WTC11 (cell line): ENCODE measurements around the gene NANOS1. TPM values are rescaled to one million over a fixed set of nuclear protein-coding genes. Genes with fewer than 3 reads are reported as not detected.
A peak's percentile ranks its signal among the peaks of the same experiment; 100 is the strongest.

ENCODE experiments used
- ATAC-seq: fragments of 200-7000 bp; cut with Tn5 transposase; 2 replicates; pipeline ENCODE4 v1.10.0; 2021; ENCODE audit warnings: mild to moderate bottlenecking, moderate library complexity
- CTCF ChIA-PET: fragments of 300-600 bp; sonication (Branson Sonifier 250); formaldehyde crosslinking; loops from one replicate; lab custom pipeline; 2021; ENCODE audit warnings: antibody characterized with exemption; lab: Charles Lee
- POLR2A ChIA-PET: fragments of 350-600 bp; sonication (Branson Sonifier 250); formaldehyde crosslinking; loops from one replicate; lab custom pipeline; 2021; ENCODE audit warnings: antibody characterized with exemption; lab: Charles Lee
- DNase-seq: peaks from one replicate; pipeline ENCODE4 v3.0.0; 2021; ENCODE audit warnings: low spot score
- H3K27ac Mint-ChIP-seq: 2 replicates; pipeline ENCODE4 v1.8.0; 2021; ENCODE audit warnings: mixed read lengths
- H3K27me3 Mint-ChIP-seq: 2 replicates; pipeline ENCODE4 v1.8.0; 2021; ENCODE audit warnings: low read depth, mild to moderate bottlenecking, moderate library complexity, mixed read lengths
- H3K36me3 Mint-ChIP-seq: 2 replicates; pipeline ENCODE4 v1.8.0; 2021; ENCODE audit warnings: mixed read lengths
- H3K4me1 Mint-ChIP-seq: 2 replicates; pipeline ENCODE4 v1.8.0; 2022; ENCODE audit warnings: mixed read lengths
- H3K4me3 Mint-ChIP-seq: 2 replicates; pipeline ENCODE4 v1.8.0; 2021; ENCODE audit warnings: mild to moderate bottlenecking, moderate library complexity, mixed read lengths
- H3K9me3 Mint-ChIP-seq: 2 replicates; pipeline ENCODE4 v1.8.0; 2021; ENCODE audit warnings: mixed read lengths
- CREB1 ChIP-seq: sonication (generic); formaldehyde crosslinking; IDR thresholded peaks from 2 replicates; pipeline ENCODE4 v1.8.0; 2023; ENCODE audit warnings: mild to moderate bottlenecking, missing genetic modification reagents
- ELF4 ChIP-seq: sonication (generic); formaldehyde crosslinking; IDR thresholded peaks from 2 replicates; pipeline ENCODE4 v1.8.1; 2022; ENCODE audit warnings: low read depth, mild to moderate bottlenecking, moderate library complexity, missing genetic modification reagents
- EMX1 ChIP-seq: fragments of 250-450 bp; sonication (Bioruptor Pico); IDR thresholded peaks from 2 replicates; pipeline ENCODE4 v1.8.0; 2021; ENCODE audit warnings: mild to moderate bottlenecking
- GTF2I ChIP-seq: fragments of 250-450 bp; sonication (Bioruptor Pico); conservative IDR thresholded peaks from 2 replicates; pipeline ENCODE4 v1.4.0; 2021; ENCODE audit warnings: mild to moderate bottlenecking
- HMGA2 ChIP-seq: fragments of 250-450 bp; sonication (Bioruptor Pico); IDR thresholded peaks from 2 replicates; pipeline ENCODE4 v1.4.0; 2021; ENCODE audit warnings: mild to moderate bottlenecking, moderate library complexity
- KAT7 ChIP-seq: sonication (generic); formaldehyde crosslinking; IDR thresholded peaks from 2 replicates; pipeline ENCODE4 v1.8.1; 2023; ENCODE audit warnings: missing genetic modification reagents, mild to moderate bottlenecking, borderline replicate concordance
- NFATC4 ChIP-seq: fragments of 250-450 bp; sonication (Bioruptor Pico); IDR thresholded peaks from 2 replicates; pipeline ENCODE4 v1.9.0; 2021; ENCODE audit warnings: mild to moderate bottlenecking
- NR1H2 ChIP-seq: sonication (generic); formaldehyde crosslinking; IDR thresholded peaks from 2 replicates; pipeline ENCODE4 v1.9.0; 2021; ENCODE audit warnings: mild to moderate bottlenecking, moderate library complexity, missing genetic modification reagents
- RORB ChIP-seq: fragments of 250-450 bp; sonication (Bioruptor Pico); IDR thresholded peaks from 2 replicates; pipeline ENCODE4 v1.9.0; 2021; ENCODE audit warnings: mild to moderate bottlenecking
- SP1 ChIP-seq: sonication (generic); formaldehyde crosslinking; conservative IDR thresholded peaks from 2 replicates; pipeline ENCODE4 v1.8.1; 2022; ENCODE audit warnings: missing genetic modification reagents
- TEAD4 ChIP-seq: sonication (generic); formaldehyde crosslinking; IDR thresholded peaks from 2 replicates; pipeline ENCODE4 v1.8.0; 2022; ENCODE audit warnings: mild to moderate bottlenecking, missing genetic modification reagents
- ZBTB21 ChIP-seq: sonication (generic); formaldehyde crosslinking; IDR thresholded peaks from 2 replicates; pipeline ENCODE4 v1.8.1; 2023; ENCODE audit warnings: mild to moderate bottlenecking, missing genetic modification reagents, borderline replicate concordance
- ZNF232 ChIP-seq: sonication (generic); formaldehyde crosslinking; IDR thresholded peaks from 2 replicates; pipeline ENCODE4 v1.8.0; 2022; ENCODE audit warnings: mild to moderate bottlenecking, missing genetic modification reagents
- total RNA-seq: library from RNA; stranded (reverse); gene quantifications from 3 replicates; pipeline ENCODE4 v1.2.3, GENCODE V29; 2021
- TF ChIP-seq, protein P1 (sequence below): sonication (generic); formaldehyde crosslinking; IDR thresholded peaks from 2 replicates; pipeline ENCODE4 v1.8.0; 2022; ENCODE audit warnings: missing genetic modification reagents
- TF ChIP-seq, protein P2 (sequence below): sonication (generic); formaldehyde crosslinking; IDR thresholded peaks from 2 replicates; pipeline ENCODE4 v1.8.0; 2022; ENCODE audit warnings: mild to moderate bottlenecking, missing genetic modification reagents
- TF ChIP-seq, protein P3 (sequence below): sonication (generic); formaldehyde crosslinking; IDR thresholded peaks from 2 replicates; pipeline ENCODE4 v1.8.1; 2023; ENCODE audit warnings: mild to moderate bottlenecking, missing genetic modification reagents, moderate library complexity
- TF ChIP-seq, protein P4 (sequence below): fragments of 250-450 bp; sonication (Bioruptor Pico); IDR thresholded peaks from 2 replicates; pipeline ENCODE4 v1.9.0; 2021; ENCODE audit warnings: mild to moderate bottlenecking
- TF ChIP-seq, protein P5 (sequence below): fragments of 250-450 bp; sonication (Bioruptor Pico); IDR thresholded peaks from 2 replicates; pipeline ENCODE4 v2.1.2; 2022; ENCODE audit warnings: mild to moderate bottlenecking, moderate library complexity
- TF ChIP-seq, protein P6 (sequence below): sonication (generic); formaldehyde crosslinking; conservative IDR thresholded peaks from 2 replicates; pipeline ENCODE4 v1.8.1; 2022; ENCODE audit warnings: mild to moderate bottlenecking, missing genetic modification reagents
- TF ChIP-seq, protein P7 (sequence below): sonication (generic); formaldehyde crosslinking; IDR thresholded peaks from 2 replicates; pipeline ENCODE4 v1.8.1; 2022; ENCODE audit warnings: mild to moderate bottlenecking, moderate library complexity, missing genetic modification reagents
- TF ChIP-seq, protein P8 (sequence below): fragments of 250-450 bp; sonication (Bioruptor Pico); IDR thresholded peaks from 2 replicates; pipeline ENCODE4 v1.9.0; 2021; ENCODE audit warnings: mild to moderate bottlenecking
- TF ChIP-seq, protein P9 (sequence below): sonication (generic); formaldehyde crosslinking; IDR thresholded peaks from 2 replicates; pipeline ENCODE4 v1.8.1; 2022; ENCODE audit warnings: low read depth, missing genetic modification reagents, borderline replicate concordance

Gene NANOS1
- total RNA-seq, 1 experiment from 2014 or later, result 2.9 TPM

DNA sequence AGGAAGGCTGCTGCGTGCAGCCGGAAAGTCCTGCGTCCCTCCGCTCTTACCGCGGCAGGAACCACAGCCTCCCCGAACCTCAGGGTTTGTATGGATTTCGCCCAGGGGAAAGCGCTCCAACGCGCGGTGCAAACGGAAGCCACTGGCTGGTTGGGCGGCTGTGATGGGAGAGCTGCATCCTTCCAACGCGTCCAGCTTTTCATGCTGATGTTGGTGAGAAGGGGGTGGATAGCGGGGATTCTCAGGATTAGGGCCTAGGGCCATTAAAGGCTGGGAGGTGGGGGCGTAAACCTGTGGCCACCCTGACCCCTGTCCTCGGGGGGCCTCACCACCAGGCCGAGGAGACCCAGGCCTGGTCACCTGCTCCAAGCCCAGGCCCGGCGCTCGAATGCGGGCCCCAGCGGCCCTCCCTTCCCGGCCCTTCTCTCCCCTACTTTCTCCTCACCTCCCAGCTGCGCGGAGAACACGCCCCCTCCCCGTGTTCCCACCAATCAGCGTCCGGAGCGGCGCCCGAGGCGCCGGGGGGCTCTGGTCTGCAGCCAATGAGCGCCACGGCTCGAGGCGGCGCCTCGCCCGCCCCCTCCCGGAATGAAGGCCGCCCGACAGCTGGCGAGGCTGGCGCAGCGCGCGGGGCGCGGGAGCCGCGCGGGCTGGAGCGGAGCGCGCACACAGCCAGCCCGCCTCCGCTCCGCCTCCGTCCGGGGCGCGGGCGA lies 458 bp upstream of the NANOS1 start (continued):
- TF ChIP-seq, protein P1, sequence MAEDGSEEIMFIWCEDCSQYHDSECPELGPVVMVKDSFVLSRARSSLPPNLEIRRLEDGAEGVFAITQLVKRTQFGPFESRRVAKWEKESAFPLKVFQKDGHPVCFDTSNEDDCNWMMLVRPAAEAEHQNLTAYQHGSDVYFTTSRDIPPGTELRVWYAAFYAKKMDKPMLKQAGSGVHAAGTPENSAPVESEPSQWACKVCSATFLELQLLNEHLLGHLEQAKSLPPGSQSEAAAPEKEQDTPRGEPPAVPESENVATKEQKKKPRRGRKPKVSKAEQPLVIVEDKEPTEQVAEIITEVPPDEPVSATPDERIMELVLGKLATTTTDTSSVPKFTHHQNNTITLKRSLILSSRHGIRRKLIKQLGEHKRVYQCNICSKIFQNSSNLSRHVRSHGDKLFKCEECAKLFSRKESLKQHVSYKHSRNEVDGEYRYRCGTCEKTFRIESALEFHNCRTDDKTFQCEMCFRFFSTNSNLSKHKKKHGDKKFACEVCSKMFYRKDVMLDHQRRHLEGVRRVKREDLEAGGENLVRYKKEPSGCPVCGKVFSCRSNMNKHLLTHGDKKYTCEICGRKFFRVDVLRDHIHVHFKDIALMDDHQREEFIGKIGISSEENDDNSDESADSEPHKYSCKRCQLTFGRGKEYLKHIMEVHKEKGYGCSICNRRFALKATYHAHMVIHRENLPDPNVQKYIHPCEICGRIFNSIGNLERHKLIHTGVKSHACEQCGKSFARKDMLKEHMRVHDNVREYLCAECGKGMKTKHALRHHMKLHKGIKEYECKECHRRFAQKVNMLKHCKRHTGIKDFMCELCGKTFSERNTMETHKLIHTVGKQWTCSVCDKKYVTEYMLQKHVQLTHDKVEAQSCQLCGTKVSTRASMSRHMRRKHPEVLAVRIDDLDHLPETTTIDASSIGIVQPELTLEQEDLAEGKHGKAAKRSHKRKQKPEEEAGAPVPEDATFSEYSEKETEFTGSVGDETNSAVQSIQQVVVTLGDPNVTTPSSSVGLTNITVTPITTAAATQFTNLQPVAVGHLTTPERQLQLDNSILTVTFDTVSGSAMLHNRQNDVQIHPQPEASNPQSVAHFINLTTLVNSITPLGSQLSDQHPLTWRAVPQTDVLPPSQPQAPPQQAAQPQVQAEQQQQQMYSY (CRISPR knock-in tag), result peak; percentile 71
- TF ChIP-seq CREB1 (CRISPR knock-in tag), result no peak
- 0 out of 2 replicates have a peak, but pooled peaks have one; percentile 35 for TF ChIP-seq ZBTB21
- TF ChIP-seq, protein P2, sequence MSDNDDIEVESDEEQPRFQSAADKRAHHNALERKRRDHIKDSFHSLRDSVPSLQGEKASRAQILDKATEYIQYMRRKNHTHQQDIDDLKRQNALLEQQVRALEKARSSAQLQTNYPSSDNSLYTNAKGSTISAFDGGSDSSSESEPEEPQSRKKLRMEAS (CRISPR knock-in tag), result peak; percentile 36; the same call in 1 of the 2 replicates
- TF ChIP-seq, protein P3, sequence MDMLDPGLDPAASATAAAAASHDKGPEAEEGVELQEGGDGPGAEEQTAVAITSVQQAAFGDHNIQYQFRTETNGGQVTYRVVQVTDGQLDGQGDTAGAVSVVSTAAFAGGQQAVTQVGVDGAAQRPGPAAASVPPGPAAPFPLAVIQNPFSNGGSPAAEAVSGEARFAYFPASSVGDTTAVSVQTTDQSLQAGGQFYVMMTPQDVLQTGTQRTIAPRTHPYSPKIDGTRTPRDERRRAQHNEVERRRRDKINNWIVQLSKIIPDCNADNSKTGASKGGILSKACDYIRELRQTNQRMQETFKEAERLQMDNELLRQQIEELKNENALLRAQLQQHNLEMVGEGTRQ (CRISPR knock-in tag), result no peak
- TF ChIP-seq SP1 (CRISPR knock-in tag), result peak; percentile 92
- TF ChIP-seq, all 79 proteins: peak for 8

DNA sequence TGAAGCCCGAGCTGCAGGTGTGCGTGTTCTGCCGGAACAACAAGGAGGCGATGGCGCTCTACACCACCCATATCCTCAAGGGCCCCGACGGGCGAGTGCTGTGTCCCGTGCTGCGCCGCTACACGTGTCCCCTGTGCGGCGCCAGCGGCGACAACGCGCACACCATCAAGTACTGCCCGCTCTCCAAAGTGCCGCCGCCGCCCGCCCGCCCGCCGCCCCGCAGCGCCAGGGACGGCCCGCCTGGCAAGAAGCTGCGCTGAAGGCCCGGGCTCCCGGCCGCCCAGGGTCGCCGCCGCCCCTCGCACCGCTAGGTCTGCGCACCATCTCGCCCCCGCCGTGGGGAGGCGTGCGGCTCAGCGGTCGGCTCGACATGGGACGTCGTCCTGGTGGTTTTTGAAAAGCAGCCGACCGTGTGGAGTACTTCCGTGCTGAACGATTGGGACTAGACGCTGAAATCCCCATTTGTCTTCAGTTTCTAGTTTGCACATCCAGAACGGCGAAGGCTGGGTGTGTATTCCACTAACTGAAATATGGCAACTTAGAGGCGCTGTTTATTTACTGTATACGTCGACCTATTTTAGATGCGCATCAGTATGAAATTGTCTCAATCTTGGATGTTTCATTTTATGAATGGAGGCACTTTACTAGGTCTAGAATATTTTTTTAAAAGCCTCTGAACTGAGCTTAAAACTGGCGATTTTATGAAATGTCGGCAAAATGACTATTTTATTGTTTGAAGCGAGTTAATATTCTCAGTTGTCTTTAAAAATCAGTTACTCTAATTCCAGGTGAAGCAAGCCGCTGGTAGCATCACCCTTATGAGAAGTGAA lies 1.1 kb downstream of the NANOS1 start:
- ATAC-seq (peak; percentile 19), DNase-seq (peak; percentile 68)
- peaks cover 6% of the 10 kb centered on the region for H3K27me3 Mint-ChIP-seq
- H3K27ac Mint-ChIP-seq, result no peak overlapping the region
- H3K4me1 Mint-ChIP-seq, result peaks cover 27% of the 10 kb centered on the region
- H3K4me3 Mint-ChIP-seq, result peak overlapping the region; percentile 68
- CTCF ChIA-PET, result interaction anchor here (0.6 to 1.0 kb wide), 2 partner anchors 47 to 436 kb away, joined by 3 to 10 read pairs; no protein-coding TSS in a partner anchor
- no peaks in the 10 kb centered on the region for H3K9me3 Mint-ChIP-seq
- H3K36me3 Mint-ChIP-seq, result peaks cover 13% of the 10 kb centered on the region
- POLR2A ChIA-PET, result interaction anchor here (0.9 to 2.0 kb wide), 4 partner anchors 49 to 276 kb away, joined by 3 to 6 read pairs (median 4); partner anchors contain the start of genes CACUL1 and DENND10
- no peak for TF ChIP-seq RORB (CRISPR knock-in tag)
- TF ChIP-seq, protein P4, sequence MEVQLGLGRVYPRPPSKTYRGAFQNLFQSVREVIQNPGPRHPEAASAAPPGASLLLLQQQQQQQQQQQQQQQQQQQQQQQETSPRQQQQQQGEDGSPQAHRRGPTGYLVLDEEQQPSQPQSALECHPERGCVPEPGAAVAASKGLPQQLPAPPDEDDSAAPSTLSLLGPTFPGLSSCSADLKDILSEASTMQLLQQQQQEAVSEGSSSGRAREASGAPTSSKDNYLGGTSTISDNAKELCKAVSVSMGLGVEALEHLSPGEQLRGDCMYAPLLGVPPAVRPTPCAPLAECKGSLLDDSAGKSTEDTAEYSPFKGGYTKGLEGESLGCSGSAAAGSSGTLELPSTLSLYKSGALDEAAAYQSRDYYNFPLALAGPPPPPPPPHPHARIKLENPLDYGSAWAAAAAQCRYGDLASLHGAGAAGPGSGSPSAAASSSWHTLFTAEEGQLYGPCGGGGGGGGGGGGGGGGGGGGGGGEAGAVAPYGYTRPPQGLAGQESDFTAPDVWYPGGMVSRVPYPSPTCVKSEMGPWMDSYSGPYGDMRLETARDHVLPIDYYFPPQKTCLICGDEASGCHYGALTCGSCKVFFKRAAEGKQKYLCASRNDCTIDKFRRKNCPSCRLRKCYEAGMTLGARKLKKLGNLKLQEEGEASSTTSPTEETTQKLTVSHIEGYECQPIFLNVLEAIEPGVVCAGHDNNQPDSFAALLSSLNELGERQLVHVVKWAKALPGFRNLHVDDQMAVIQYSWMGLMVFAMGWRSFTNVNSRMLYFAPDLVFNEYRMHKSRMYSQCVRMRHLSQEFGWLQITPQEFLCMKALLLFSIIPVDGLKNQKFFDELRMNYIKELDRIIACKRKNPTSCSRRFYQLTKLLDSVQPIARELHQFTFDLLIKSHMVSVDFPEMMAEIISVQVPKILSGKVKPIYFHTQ (CRISPR knock-in tag), result peak; percentile 14; the same call in 1 of the 2 replicates
- TF ChIP-seq HMGA2 (CRISPR knock-in tag), result no peak
- no peak for TF ChIP-seq NR1H2
- TF ChIP-seq ZNF232 (CRISPR knock-in tag), result no peak
- no peak for TF ChIP-seq CREB1 (CRISPR knock-in tag)
- TF ChIP-seq, protein P5, sequence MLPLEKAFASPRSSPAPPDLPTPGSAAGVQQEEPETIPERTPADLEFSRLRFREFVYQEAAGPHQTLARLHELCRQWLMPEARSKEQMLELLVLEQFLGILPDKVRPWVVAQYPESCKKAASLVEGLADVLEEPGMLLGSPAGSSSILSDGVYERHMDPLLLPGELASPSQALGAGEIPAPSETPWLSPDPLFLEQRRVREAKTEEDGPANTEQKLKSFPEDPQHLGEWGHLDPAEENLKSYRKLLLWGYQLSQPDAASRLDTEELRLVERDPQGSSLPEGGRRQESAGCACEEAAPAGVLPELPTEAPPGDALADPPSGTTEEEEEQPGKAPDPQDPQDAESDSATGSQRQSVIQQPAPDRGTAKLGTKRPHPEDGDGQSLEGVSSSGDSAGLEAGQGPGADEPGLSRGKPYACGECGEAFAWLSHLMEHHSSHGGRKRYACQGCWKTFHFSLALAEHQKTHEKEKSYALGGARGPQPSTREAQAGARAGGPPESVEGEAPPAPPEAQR, result no peak
- TF ChIP-seq, protein P6, sequence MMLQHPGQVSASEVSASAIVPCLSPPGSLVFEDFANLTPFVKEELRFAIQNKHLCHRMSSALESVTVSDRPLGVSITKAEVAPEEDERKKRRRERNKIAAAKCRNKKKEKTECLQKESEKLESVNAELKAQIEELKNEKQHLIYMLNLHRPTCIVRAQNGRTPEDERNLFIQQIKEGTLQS (CRISPR knock-in tag), result no peak
- TF ChIP-seq GTF2I (CRISPR knock-in tag), result no peak
- TF ChIP-seq KAT7 (CRISPR knock-in tag), result no peak
- TF ChIP-seq, protein P7, sequence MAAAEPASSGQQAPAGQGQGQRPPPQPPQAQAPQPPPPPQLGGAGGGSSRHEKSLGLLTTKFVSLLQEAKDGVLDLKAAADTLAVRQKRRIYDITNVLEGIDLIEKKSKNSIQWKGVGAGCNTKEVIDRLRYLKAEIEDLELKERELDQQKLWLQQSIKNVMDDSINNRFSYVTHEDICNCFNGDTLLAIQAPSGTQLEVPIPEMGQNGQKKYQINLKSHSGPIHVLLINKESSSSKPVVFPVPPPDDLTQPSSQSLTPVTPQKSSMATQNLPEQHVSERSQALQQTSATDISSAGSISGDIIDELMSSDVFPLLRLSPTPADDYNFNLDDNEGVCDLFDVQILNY (CRISPR knock-in tag), result no peak
- peak; percentile 45; the same call in 1 of the 2 replicates for TF ChIP-seq NFATC4 (CRISPR knock-in tag)
- no peak for TF ChIP-seq TEAD4
- peak; percentile 83; the same call in 1 of the 2 replicates for TF ChIP-seq EMX1
- TF ChIP-seq, protein P8, sequence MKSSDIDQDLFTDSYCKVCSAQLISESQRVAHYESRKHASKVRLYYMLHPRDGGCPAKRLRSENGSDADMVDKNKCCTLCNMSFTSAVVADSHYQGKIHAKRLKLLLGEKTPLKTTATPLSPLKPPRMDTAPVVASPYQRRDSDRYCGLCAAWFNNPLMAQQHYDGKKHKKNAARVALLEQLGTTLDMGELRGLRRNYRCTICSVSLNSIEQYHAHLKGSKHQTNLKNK (CRISPR knock-in tag), result no peak
- no peak for TF ChIP-seq ELF4 (CRISPR knock-in tag)
- TF ChIP-seq, protein P9, sequence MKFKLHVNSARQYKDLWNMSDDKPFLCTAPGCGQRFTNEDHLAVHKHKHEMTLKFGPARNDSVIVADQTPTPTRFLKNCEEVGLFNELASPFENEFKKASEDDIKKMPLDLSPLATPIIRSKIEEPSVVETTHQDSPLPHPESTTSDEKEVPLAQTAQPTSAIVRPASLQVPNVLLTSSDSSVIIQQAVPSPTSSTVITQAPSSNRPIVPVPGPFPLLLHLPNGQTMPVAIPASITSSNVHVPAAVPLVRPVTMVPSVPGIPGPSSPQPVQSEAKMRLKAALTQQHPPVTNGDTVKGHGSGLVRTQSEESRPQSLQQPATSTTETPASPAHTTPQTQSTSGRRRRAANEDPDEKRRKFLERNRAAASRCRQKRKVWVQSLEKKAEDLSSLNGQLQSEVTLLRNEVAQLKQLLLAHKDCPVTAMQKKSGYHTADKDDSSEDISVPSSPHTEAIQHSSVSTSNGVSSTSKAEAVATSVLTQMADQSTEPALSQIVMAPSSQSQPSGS, result no peak
